ENCODE results near the gene ZC3H18.

- TF ChIP-seq CTCF (IDR thresholded peaks at IDR 0.05; ENCODE audit: low read length) (peak; percentile 48), EZH2phosphoT487 (IDR thresholded peaks at IDR 0.05; ENCODE audit: low read length) (no peak), EZH2 (optimal IDR thresholded peaks at IDR 0.05; ENCODE audit: low read depth, low read length) (no peak)
These were observed 63.5 kb downstream of the ZC3H18 start for GRCh38 chr16:88633684-88634140.

Measured in MM.1S (cell line).